Activated CD4-positive, alpha-beta T cell treated with anti-CD3 and anti-CD28 coated beads, Interleukin-2, amount 10 ng/mL, durations not matched to agents 24 days and 14 days (primary cell): ENCODE measurements around the gene CRTC3. TPM values are rescaled to one million over a fixed set of nuclear protein-coding genes. Genes with fewer than 3 reads are reported as not detected.

Source experiments
- DNase-seq: peaks from one replicate; pipeline ENCODE4 v3.0.0; 2022
- H3K27ac Mint-ChIP-seq: one replicate; pipeline ENCODE4 v1.8.0; 2022; ENCODE audit warnings: mild to moderate bottlenecking, mixed read lengths
- H3K27me3 Mint-ChIP-seq: one replicate; pipeline ENCODE4 v1.8.0; 2022; ENCODE audit warnings: mixed read lengths
- H3K36me3 Mint-ChIP-seq: one replicate; pipeline ENCODE4 v1.8.0; 2022; ENCODE audit warnings: low read depth, mild to moderate bottlenecking, mixed read lengths
- H3K4me1 Mint-ChIP-seq: one replicate; pipeline ENCODE4 v1.8.0; 2021; ENCODE audit warnings: mixed read lengths
- H3K4me3 Mint-ChIP-seq: one replicate; pipeline ENCODE4 v1.8.0; 2022; ENCODE audit warnings: mild to moderate bottlenecking, moderate library complexity, mixed read lengths
- H3K9me3 Mint-ChIP-seq: one replicate; pipeline ENCODE4 v1.8.0; 2021; ENCODE audit warnings: mixed read lengths
- intact Hi-C: fragments of 100-400 bp; cut with micrococcal nuclease; formaldehyde crosslinking; loops from one replicate; pipeline ENCODE4 v1.15.1; 2023
- total RNA-seq: library from RNA; stranded (reverse); gene quantifications from 2 replicates; pipeline ENCODE4 v1.2.3, GENCODE V29; 2022

CRTC3 gene
- total RNA-seq, 1 donor from 2014 or later: 54.2 TPM

DNA sequence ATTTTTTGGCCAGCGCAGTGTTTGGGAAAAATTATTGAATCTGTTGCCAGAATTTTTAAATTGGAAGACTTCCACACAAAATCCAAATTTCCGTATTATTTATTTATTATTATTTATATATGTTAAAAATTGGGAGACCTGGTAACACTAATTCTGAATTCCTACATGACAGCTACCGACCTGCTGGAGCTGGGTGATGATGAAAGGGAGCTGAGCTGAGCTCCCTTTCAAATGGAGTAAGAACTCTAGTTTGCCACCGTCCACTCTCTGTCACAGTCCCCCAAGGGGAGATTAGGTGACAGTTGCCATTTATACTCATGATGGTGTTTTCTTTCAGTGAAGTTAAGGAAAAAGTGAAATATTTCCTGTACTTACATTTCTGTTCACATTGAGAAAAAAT is 1.4 kb downstream of the CRTC3 start:
- no peaks in the 10 kb centered on the region for H3K9me3 Mint-ChIP-seq
- peaks cover 25% of the 10 kb centered on the region for H3K36me3 Mint-ChIP-seq
- H3K27me3 Mint-ChIP-seq: no peaks in the 10 kb centered on the region
- intact Hi-C loops: loop anchor here (2.0 kb wide), 1 partner anchor 62 kb away; no protein-coding TSS in a partner anchor
- no peak for DNase-seq
- peaks cover 50% of the 10 kb centered on the region for H3K4me1 Mint-ChIP-seq
- peak overlapping the region; percentile 89 for H3K27ac Mint-ChIP-seq
- peak overlapping the region; percentile 97 for H3K4me3 Mint-ChIP-seq

DNA sequence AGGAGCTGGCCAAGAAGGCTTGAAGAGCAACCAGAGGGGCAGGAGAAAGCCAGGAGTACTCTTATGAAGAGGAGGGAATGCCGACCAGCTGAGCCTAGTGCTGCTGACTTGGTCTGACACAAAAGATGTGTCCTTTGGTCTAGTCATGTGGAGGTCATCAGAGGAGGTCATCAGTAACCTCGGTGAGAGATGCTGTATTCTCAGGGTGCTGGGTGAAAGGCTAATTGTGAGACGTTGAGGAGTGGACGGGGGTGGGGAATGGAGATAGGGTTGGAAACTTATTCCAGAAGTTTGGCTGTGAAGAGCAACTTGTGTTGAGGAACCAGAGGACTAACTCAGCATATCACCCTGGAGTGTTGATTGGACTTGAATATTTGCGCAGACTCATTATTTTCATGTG is 5.5 kb downstream of the CRTC3 start:
- H3K9me3 Mint-ChIP-seq: no peaks in the 10 kb centered on the region

DNA sequence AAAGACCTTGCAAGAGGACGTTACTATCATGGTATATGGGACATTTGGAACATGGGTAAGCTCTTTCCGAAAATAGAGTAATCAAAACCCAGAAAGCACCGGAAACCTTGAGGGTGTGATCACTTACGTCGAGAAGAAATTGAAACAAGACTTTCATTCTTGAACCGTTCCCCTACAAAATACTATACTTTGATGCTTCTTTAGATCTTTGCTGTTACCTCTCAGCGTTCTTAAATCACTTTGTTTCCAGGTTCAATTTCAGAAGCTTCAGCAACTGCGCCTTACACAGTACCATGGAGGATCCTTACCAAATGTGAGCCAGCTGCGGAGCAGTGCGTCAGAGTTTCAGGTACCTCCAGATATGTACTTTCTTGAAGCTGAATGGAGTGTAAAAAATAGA is 10.1 kb downstream of the CRTC3 start:
- intact Hi-C loops: loop anchor here (2.0 kb wide), 1 partner anchor 25 kb away; no protein-coding TSS in a partner anchor
- peak; percentile 82 for DNase-seq
- Mint-ChIP-seq H3K4me1 (peaks cover 73% of the 10 kb centered on the region), H3K9me3 (no peaks in the 10 kb centered on the region), H3K36me3 (peaks cover 52% of the 10 kb centered on the region), H3K27me3 (no peaks in the 10 kb centered on the region), H3K4me3 (peak overlapping the region; percentile 83), H3K27ac (peak overlapping the region; percentile 92)

More for the DNA sequence above, 5.5 kb downstream of the CRTC3 start:
- intact Hi-C loops: no loop called here
- Mint-ChIP-seq H3K27me3 (no peaks in the 10 kb centered on the region), H3K36me3 (peaks cover 49% of the 10 kb centered on the region), H3K4me1 (peaks cover 79% of the 10 kb centered on the region), H3K4me3 (no peak overlapping the region), H3K27ac (no peak overlapping the region)
- DNase-seq: no peak

- H3K27ac Mint-ChIP-seq: peak overlapping the region; percentile 71
- H3K4me1 Mint-ChIP-seq: peaks cover 72% of the 10 kb centered on the region
These were observed 11.0 kb downstream of the CRTC3 start for GRCh38 chr15:90540768-90541167.

DNA sequence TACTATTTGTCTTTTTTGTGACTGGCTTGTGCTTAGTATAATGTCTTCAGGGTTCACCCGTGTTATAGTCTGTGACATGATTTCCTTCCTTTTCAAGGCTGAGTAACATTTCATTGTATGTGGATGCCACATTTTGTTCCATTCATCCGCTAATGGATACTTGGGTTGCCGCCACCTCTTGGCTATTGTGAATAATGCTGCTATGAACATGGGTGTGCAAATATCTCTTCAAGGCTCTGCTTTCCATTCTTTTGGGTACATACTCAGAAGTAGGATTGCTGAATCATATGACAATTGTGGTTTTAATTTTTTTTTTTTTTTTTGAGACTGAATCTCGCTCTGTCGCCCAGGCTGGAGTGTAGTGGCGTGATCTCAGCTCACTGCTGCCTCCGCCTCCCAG is 15.4 kb downstream of the CRTC3 start:
- Mint-ChIP-seq H3K9me3 (no peaks in the 10 kb centered on the region), H3K27me3 (no peaks in the 10 kb centered on the region), H3K4me3 (no peak overlapping the region), H3K27ac (peak overlapping the region; percentile 34), H3K4me1 (peaks cover 59% of the 10 kb centered on the region), H3K36me3 (peaks cover 40% of the 10 kb centered on the region)
- intact Hi-C loops: no loop called here
- DNase-seq: no peak

More at GRCh38 chr15:90540768-90541167, 11.0 kb downstream of the CRTC3 start:
- Mint-ChIP-seq H3K4me3 (peak overlapping the region; percentile 70), H3K9me3 (no peaks in the 10 kb centered on the region), H3K36me3 (peaks cover 51% of the 10 kb centered on the region), H3K27me3 (no peaks in the 10 kb centered on the region)
- no peak for DNase-seq
- intact Hi-C loops: no loop called here

DNA sequence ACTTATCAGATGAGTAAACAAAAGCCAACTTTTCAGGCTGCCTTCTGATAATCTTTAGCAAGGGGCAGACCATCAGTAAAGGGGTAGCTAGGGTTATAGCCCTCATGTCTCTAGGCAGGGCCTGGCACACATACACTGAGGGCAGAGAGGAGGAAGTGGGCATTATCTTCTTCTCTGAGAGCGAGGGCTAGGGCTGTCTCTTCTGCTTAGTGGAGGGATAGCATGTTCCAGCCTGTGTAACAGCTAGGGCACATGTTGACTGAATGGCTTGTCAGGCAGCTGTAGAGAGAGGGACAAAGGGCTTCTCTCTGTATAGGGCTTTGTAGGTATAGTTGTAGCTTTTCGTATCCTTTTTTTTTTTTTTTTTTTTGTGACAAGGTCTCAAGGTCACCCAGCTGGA is 17.8 kb downstream of the CRTC3 start:
- Mint-ChIP-seq H3K4me1 (peaks cover 53% of the 10 kb centered on the region), H3K36me3 (peaks cover 41% of the 10 kb centered on the region), H3K9me3 (no peaks in the 10 kb centered on the region), H3K27me3 (no peaks in the 10 kb centered on the region), H3K4me3 (no peak overlapping the region), H3K27ac (peak overlapping the region; percentile 36)
- DNase-seq: no peak
- intact Hi-C loops: no loop called here

GRCh38 chr15:90550919-90551318 is 21.2 kb downstream of the CRTC3 start:
- H3K36me3 Mint-ChIP-seq: peaks cover 38% of the 10 kb centered on the region
- H3K9me3 Mint-ChIP-seq: no peaks in the 10 kb centered on the region
- intact Hi-C loops: no loop called here
- peaks cover 41% of the 10 kb centered on the region for H3K4me1 Mint-ChIP-seq
- no peak for DNase-seq
- H3K4me3 Mint-ChIP-seq: no peak overlapping the region
- no peak overlapping the region for H3K27ac Mint-ChIP-seq
- H3K27me3 Mint-ChIP-seq: no peaks in the 10 kb centered on the region

- Mint-ChIP-seq H3K4me3 (no peak overlapping the region), H3K9me3 (no peaks in the 10 kb centered on the region), H3K27ac (no peak overlapping the region), H3K27me3 (no peaks in the 10 kb centered on the region), H3K4me1 (peaks cover 43% of the 10 kb centered on the region), H3K36me3 (peaks cover 36% of the 10 kb centered on the region)
- DNase-seq: no peak
- intact Hi-C loops: loop anchor here (2.0 kb wide), 1 partner anchor 14 kb away; no protein-coding TSS in a partner anchor
These were observed 22.6 kb downstream of the CRTC3 start for GRCh38 chr15:90552162-90552928.

- H3K27me3 Mint-ChIP-seq: no peaks in the 10 kb centered on the region
- no peak overlapping the region for H3K27ac Mint-ChIP-seq
- peaks cover 35% of the 10 kb centered on the region for H3K36me3 Mint-ChIP-seq
These were observed 23.1 kb downstream of the CRTC3 start for GRCh38 chr15:90552929-90553211.

GRCh38 chr15:90553248-90553745 is 23.6 kb downstream of the CRTC3 start:
- no peak for DNase-seq
- Mint-ChIP-seq H3K36me3 (peaks cover 32% of the 10 kb centered on the region), H3K27me3 (no peaks in the 10 kb centered on the region), H3K4me1 (peaks cover 44% of the 10 kb centered on the region), H3K27ac (peak overlapping the region; percentile 0), H3K9me3 (no peaks in the 10 kb centered on the region), H3K4me3 (no peak overlapping the region)
- intact Hi-C loops: loop anchor here (2.0 kb wide), 1 partner anchor 14 kb away; no protein-coding TSS in a partner anchor

More at GRCh38 chr15:90552929-90553211, 23.1 kb downstream of the CRTC3 start:
- intact Hi-C loops: loop anchor here (2.0 kb wide), 1 partner anchor 14 kb away; no protein-coding TSS in a partner anchor
- DNase-seq: no peak
- Mint-ChIP-seq H3K4me1 (peaks cover 43% of the 10 kb centered on the region), H3K9me3 (no peaks in the 10 kb centered on the region), H3K4me3 (no peak overlapping the region)

DNA sequence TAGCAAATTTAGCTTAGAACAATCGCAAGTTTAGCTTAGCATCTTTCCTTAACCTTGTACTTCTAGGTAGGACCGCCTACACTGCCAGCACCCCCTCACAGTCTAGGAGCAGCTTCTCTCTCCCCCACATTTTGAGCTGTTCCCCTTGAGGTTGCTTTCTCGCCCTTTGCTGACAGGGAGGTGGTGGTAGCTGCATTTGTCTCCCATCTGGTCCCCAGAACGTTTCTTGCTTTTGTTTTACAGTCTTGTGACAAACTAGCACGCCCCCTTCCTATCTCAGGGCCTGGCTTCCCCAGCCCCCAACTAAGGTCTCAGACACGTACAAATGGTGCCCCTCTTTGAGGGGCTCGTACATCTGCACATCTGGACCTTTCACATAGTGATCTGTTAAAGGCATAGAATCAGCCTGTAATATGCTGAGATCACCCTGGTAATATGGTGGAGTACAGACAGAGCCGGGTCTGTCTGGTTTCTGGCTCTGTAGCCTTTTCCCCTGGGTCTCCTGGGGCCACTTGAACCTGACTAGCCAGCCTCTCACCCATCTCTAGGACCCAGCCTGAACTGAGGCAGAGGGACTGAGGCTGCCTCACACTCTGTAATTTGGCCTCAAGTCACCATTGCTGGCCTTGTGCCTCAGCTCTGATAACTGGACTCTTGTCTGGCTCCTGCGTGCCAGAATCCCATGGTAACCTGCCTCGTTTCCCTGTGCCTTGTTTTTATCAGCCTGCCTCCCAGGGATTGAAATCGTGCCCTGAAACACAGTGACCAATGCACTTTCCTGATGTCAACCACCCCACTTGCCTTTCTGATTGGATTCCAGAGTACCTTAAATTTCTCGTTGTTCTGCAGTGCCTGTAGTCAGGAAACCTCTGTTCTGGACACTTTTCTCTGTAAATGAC is 27.7 kb downstream of the CRTC3 start:
- H3K4me3 Mint-ChIP-seq: peak overlapping the region; percentile 13
- peaks cover 45% of the 10 kb centered on the region for H3K36me3 Mint-ChIP-seq
- no peaks in the 10 kb centered on the region for H3K27me3 Mint-ChIP-seq
- H3K9me3 Mint-ChIP-seq: peaks cover 4% of the 10 kb centered on the region
- peak overlapping the region; percentile 34 for H3K27ac Mint-ChIP-seq
- H3K4me1 Mint-ChIP-seq: peaks cover 66% of the 10 kb centered on the region
- intact Hi-C loops: no loop called here
- no peak for DNase-seq

DNA sequence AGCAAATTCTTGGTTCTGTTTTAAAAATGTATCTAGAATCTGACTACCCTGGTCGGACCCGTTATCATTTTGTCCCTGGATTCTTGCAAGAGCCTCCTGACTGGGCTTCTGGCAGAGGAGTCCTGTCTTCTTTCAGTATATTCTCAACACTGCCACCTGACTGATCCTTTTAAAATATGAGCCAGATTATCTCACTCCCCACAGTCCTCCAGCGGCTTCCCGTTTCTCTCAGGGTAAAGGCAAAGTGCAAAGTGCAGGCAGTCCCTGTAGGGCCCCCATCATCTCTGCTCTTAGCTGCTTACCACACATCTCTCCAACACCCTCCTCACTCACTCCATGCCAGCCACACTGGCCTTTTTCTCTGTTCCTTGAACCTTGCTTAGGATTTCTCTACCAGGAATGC is 28.4 kb downstream of the CRTC3 start:
- Mint-ChIP-seq H3K27ac (peak overlapping the region; percentile 34), H3K27me3 (no peaks in the 10 kb centered on the region), H3K9me3 (peaks cover 4% of the 10 kb centered on the region), H3K36me3 (peaks cover 42% of the 10 kb centered on the region), H3K4me1 (peaks cover 69% of the 10 kb centered on the region), H3K4me3 (no peak overlapping the region)
- intact Hi-C loops: no loop called here
- no peak for DNase-seq

DNA sequence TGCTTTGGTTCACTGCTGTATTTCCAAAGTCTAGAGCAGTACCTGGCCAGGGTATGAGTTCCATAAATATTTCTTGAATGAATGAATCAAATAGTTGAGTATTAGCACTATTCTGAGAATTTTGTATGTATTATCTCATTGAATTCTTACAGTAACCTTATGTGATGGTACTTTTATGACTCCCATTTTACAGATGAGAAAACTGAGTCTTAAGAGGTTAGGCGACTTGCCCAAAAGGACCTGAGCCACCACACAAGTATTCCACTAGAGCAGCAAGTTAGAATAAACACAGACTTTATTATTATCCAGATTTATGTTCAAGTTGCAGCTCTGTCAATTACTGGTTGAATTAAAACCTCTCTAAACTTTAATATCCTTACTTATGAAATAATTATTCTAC is 29.4 kb downstream of the CRTC3 start:
- Mint-ChIP-seq H3K4me1 (peaks cover 70% of the 10 kb centered on the region), H3K36me3 (peaks cover 36% of the 10 kb centered on the region), H3K27me3 (no peaks in the 10 kb centered on the region), H3K9me3 (peaks cover 4% of the 10 kb centered on the region), H3K4me3 (no peak overlapping the region), H3K27ac (peak overlapping the region; percentile 45)
- no peak for DNase-seq
- intact Hi-C loops: no loop called here
